HEK293T (cell line): ENCODE results near the gene NR1H4.

Experiments used
- ARNT ChIP-seq: fragments of 450-650 bp; IDR thresholded peaks from 2 replicates; pipeline ENCODE4 v1.6.1; 2017; ENCODE audit warnings: mild to moderate bottlenecking
- BHLHE40 ChIP-seq: fragments of 450-650 bp; IDR thresholded peaks from 2 replicates; pipeline ENCODE4 v1.6.1; 2016; ENCODE audit warnings: mild to moderate bottlenecking, moderate library complexity, borderline replicate concordance
- CTBP1 ChIP-seq: fragments of 450-650 bp; IDR thresholded peaks from 2 replicates; pipeline ENCODE4 v1.6.1; 2016; ENCODE audit warnings: borderline replicate concordance
- ELF4 ChIP-seq: fragments of 450-650 bp; IDR thresholded peaks from 2 replicates; pipeline ENCODE4 v1.6.1; 2017; ENCODE audit warnings: antibody characterized with exemption
- FOXA1 ChIP-seq: fragments of 450-650 bp; IDR thresholded peaks from 2 replicates; pipeline ENCODE4 v1.6.1; 2016; ENCODE audit warnings: mild to moderate bottlenecking
- FOXK2 ChIP-seq: fragments of 450-650 bp; IDR thresholded peaks from 2 replicates; pipeline ENCODE4 v1.6.1; 2016; ENCODE audit warnings: mild to moderate bottlenecking
- FOXM1 ChIP-seq: fragments of 450-650 bp; IDR thresholded peaks from 2 replicates; pipeline ENCODE4 v1.6.1; 2017; ENCODE audit warnings: mild to moderate bottlenecking, borderline replicate concordance
- HDGF ChIP-seq: fragments of 450-650 bp; IDR thresholded peaks from 2 replicates; pipeline ENCODE4 v1.6.1; 2017; ENCODE audit warnings: antibody characterized with exemption, borderline replicate concordance
- L3MBTL2 ChIP-seq: fragments of 450-650 bp; conservative IDR thresholded peaks from 2 replicates; pipeline ENCODE4 v1.6.1; 2016; ENCODE audit warnings: mild to moderate bottlenecking
- LEF1 ChIP-seq: fragments of 450-650 bp; IDR thresholded peaks from 2 replicates; pipeline ENCODE4 v1.6.1; 2017; ENCODE audit warnings: mild to moderate bottlenecking, borderline replicate concordance
- PKNOX1 ChIP-seq: fragments of 450-650 bp; IDR thresholded peaks from 2 replicates; pipeline ENCODE4 v1.6.1; 2016
- SP1 ChIP-seq: fragments of 450-650 bp; IDR thresholded peaks from 2 replicates; pipeline ENCODE4 v1.6.1; 2017
- SUZ12 ChIP-seq: fragments of 450-650 bp; IDR thresholded peaks from 2 replicates; pipeline ENCODE4 v1.6.1; 2016; ENCODE audit warnings: mild to moderate bottlenecking
- TARDBP ChIP-seq: fragments of 450-650 bp; IDR thresholded peaks from 2 replicates; pipeline ENCODE4 v1.6.1; 2016

- no peak for TF ChIP-seq ELF4
- TF ChIP-seq BHLHE40, result no peak
- no peak for TF ChIP-seq LEF1
- no peak for TF ChIP-seq FOXA1
- no peak for TF ChIP-seq SUZ12
- no peak for TF ChIP-seq TARDBP
- no peak for TF ChIP-seq SP1
- TF ChIP-seq FOXK2, result no peak
- TF ChIP-seq L3MBTL2, result no peak
- no peak for TF ChIP-seq HDGF
- no peak for TF ChIP-seq FOXM1
- no peak for TF ChIP-seq CTBP1
- TF ChIP-seq PKNOX1, result no peak
- TF ChIP-seq ARNT, result no peak
Measured at GRCh38 chr12:100554608-100555077, 81.0 kb downstream of the NR1H4 start.
